HCT116 (cell line): ENCODE results near the gene MAP3K20. TPM values are rescaled to one million over a fixed set of nuclear protein-coding genes. Genes with fewer than 3 reads are reported as not detected.

ENCODE experiments used
- ATAC-seq: fragments of 200-7000 bp; cut with Tn5 transposase; 2 replicates; pipeline ENCODE4 v1.9.1; 2020; ENCODE audit warnings: mild to moderate bottlenecking, moderate library complexity
- BruUV-seq: library from RNA; stranded (reverse); fragments of 400-500 nt; replicated peaks from 2 replicates; lab custom pipeline; 2021; lab: Mats Ljungman, UMichigan
- CTCF ChIA-PET: fragments of 300-600 bp; sonication (Branson Sonifier 250); formaldehyde crosslinking; loops from one replicate; lab custom pipeline; 2021; ENCODE audit warnings: antibody characterized with exemption; lab: Charles Lee
- POLR2A ChIA-PET: fragments of 300-600, 350-600 bp; sonication (Branson Sonifier 250); formaldehyde crosslinking; loops from one replicate; lab custom pipeline; 2021; ENCODE audit warnings: antibody characterized with exemption; lab: Charles Lee
- RAD21 ChIA-PET, 2 experiments: fragments of 300-600 bp; sonication (Branson Sonifier 250); formaldehyde crosslinking; loops; one replicate each; lab custom pipeline; 2023; ENCODE audit warnings: low total read pairs in 2 of 2; ENCODE audit not compliant: uncharacterized antibody in 2 of 2, unreplicated experiment in 2 of 2, low non-redundant PET in 1 of 2; lab: Charles Lee
- DNase-seq: peaks from one replicate; pipeline ENCODE4 v3.0.0-alpha.2; 2010; ENCODE audit warnings: low read depth, low spot score
- H2AFZ ChIP-seq: fragments of 200-600 bp; shearing (Covaris generic), sonication (generic); 2 replicates; pipeline ENCODE4 v1.6.1; 2017; ENCODE audit warnings: low read depth, mixed run types, mixed read lengths, antibody characterized with exemption, low read length; ENCODE audit not compliant: poor library complexity, severe bottlenecking
- H3K27ac ChIP-seq: 2 replicates; pipeline ENCODE4 v1.5.1; 2012; ENCODE audit warnings: low read depth, low read length
- H3K27me3 ChIP-seq: fragments of 200-600 bp; sonication (generic); 2 replicates; pipeline ENCODE4 v1.6.1; 2016; ENCODE audit warnings: mixed run types, low read length, mixed read lengths; ENCODE audit not compliant: insufficient read depth
- H3K36me3 ChIP-seq, 2 experiments: fragments of 200-500 bp in 1 of 2; fragments of 200-600 bp in 1 of 2; sonication (Bioruptor generic) in 1 of 2; sonication (generic) in 1 of 2; 2 replicates each; pipeline versions ENCODE4 v1.5.1 to v1.6.1; 2014 to 2016; ENCODE audit warnings: low read length in 2 of 2, inconsistent platforms in 1 of 2, mixed read lengths in 1 of 2, mixed run types in 1 of 2; ENCODE audit not compliant: insufficient read depth in 2 of 2, control insufficient read depth in 1 of 2
- H3K4me1 ChIP-seq, 2 experiments: fragments of 200-600 bp in 1 of 2; sonication (generic) in 1 of 2; 2 replicates each; pipeline versions ENCODE4 v1.5.1 to v1.6.1; 2012 to 2017; ENCODE audit warnings: low read length in 2 of 2, inconsistent platforms in 1 of 2, mild to moderate bottlenecking in 1 of 2, mixed read lengths in 1 of 2, mixed run types in 1 of 2, moderate library complexity in 1 of 2; ENCODE audit not compliant: insufficient read depth in 2 of 2, control insufficient read depth in 1 of 2
- H3K4me2 ChIP-seq: fragments of 200-600 bp; sonication (generic); 2 replicates; pipeline ENCODE4 v1.6.1; 2017; ENCODE audit warnings: mixed run types, low read length, mixed read lengths
- H3K4me3 ChIP-seq, 2 experiments: fragments of 200-600 bp in 1 of 2; sonication (generic) in 1 of 2; replicated peaks in 1 of 2; 2 replicates each; pipeline ENCODE4 v1.5.1; 2011 to 2016; ENCODE audit warnings: low read length in 2 of 2, control low read depth in 1 of 2, low read depth in 1 of 2, mild to moderate bottlenecking in 1 of 2, mixed read lengths in 1 of 2, mixed run types in 1 of 2
- H3K79me2 ChIP-seq: fragments of 200-600 bp; sonication (generic); 2 replicates; pipeline ENCODE4 v1.6.1; 2017; ENCODE audit warnings: mild to moderate bottlenecking, mixed run types, low read length, moderate library complexity, mixed read lengths; ENCODE audit not compliant: insufficient read depth
- H3K9ac ChIP-seq: fragments of 200-600 bp; sonication (generic); 2 replicates; pipeline ENCODE4 v1.6.1; 2016; ENCODE audit warnings: low read length, mixed read lengths
- H3K9me2 ChIP-seq: fragments of 200-600 bp; sonication (generic), shearing (Covaris generic); 2 replicates; pipeline ENCODE4 v1.6.1; 2017; ENCODE audit warnings: mixed run types, mild to moderate bottlenecking, moderate library complexity; ENCODE audit not compliant: insufficient read depth
- H3K9me3 ChIP-seq, 2 experiments: fragments of 200-500 bp in 1 of 2; fragments of 200-600 bp in 1 of 2; sonication (Bioruptor generic) in 1 of 2; sonication (generic) in 1 of 2; 2 replicates each; pipeline ENCODE4 v1.6.1; 2014 to 2017; ENCODE audit warnings: low read length in 2 of 2, mixed read lengths in 2 of 2, inconsistent platforms in 1 of 2, low read depth in 1 of 2, mild to moderate bottlenecking in 1 of 2, mixed run types in 1 of 2, moderate library complexity in 1 of 2; ENCODE audit not compliant: control insufficient read depth in 1 of 2, insufficient read depth in 1 of 2
- H4K20me1 ChIP-seq: fragments of 200-600 bp; sonication (generic), shearing (Covaris generic); 2 replicates; pipeline ENCODE4 v1.6.1; 2017; ENCODE audit warnings: mixed run types, mild to moderate bottlenecking, moderate library complexity; ENCODE audit not compliant: insufficient read depth
- EGR1 ChIP-seq: IDR thresholded peaks from 2 replicates; pipeline ENCODE4 v1.6.1; 2012; ENCODE audit warnings: low read depth
- ELF1 ChIP-seq: IDR thresholded peaks from 2 replicates; pipeline ENCODE4 v1.6.1; 2012; ENCODE audit warnings: low read depth, borderline replicate concordance
- EZH2phosphoT487 ChIP-seq: fragments of 200-600 bp; IDR thresholded peaks from 2 replicates; pipeline ENCODE4 v1.6.1; 2018; ENCODE audit warnings: antibody characterized with exemption, borderline replicate concordance
- YY1 ChIP-seq: IDR thresholded peaks from 2 replicates; pipeline ENCODE4 v1.6.1; 2011; ENCODE audit warnings: low read length, low read depth, moderate library complexity, mild to moderate bottlenecking; ENCODE audit not compliant: insufficient replicate concordance; ENCODE audit errors: extremely low read depth
- ZNF274 ChIP-seq: fragments of 200-500 bp; sonication (Bioruptor generic); IDR thresholded peaks from 2 replicates; pipeline ENCODE4 v1.6.1; 2014; ENCODE audit warnings: mild to moderate bottlenecking, low read depth, low read length, inconsistent platforms
- intact Hi-C: fragments of 100-400 bp; cut with micrococcal nuclease; formaldehyde crosslinking; loops from 2 replicates; pipeline ENCODE4 v1.10.0; 2022
- total RNA-seq: library from RNA; stranded (reverse); gene quantifications from one replicate; pipeline ENCODE4 v1.2.1, GENCODE V29; 2021; ENCODE audit not compliant: unreplicated experiment
- TF ChIP-seq, protein P1 (sequence below): IDR thresholded peaks from 2 replicates; pipeline ENCODE4 v1.6.1; 2012
- TF ChIP-seq, protein P2 (sequence below): IDR thresholded peaks from 2 replicates; pipeline ENCODE4 v1.6.1; 2012; ENCODE audit warnings: low read depth

The MAP3K20 gene
- total RNA-seq, 1 experiment from 2014 or later = 40.0 TPM

DNA sequence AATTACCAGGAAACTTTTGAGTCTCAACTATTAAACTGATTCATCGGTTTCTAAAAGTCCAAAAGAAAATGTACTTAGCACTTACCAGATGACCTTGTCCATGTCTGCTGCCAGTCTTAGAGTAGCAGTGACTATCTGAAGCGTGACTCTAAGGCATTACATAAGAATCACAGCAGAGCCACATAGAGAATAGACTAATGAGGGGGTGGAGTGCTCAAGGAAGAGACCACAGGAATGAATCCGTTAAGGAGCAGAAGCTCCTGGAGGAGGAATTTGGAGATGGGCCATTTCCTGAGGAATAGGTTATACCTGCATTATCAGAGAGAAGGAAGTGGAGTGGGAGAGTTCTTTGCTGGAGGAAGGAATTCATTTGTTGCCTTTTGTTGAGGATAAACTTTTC lies 116.0 kb downstream of the MAP3K20 start:
- H3K79me2 ChIP-seq = no peaks in the 10 kb centered on the region
- BruUV-seq = no TSS peak
- TF ChIP-seq ZNF274 (no peak), EGR1 (peak; percentile 50; the same call in 1 of the 2 replicates), YY1 (no peak), ELF1 (no peak), EZH2phosphoT487 (no peak)
- TF ChIP-seq, protein P1, sequence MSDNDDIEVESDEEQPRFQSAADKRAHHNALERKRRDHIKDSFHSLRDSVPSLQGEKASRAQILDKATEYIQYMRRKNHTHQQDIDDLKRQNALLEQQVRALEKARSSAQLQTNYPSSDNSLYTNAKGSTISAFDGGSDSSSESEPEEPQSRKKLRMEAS = no peak
- TF ChIP-seq, protein P2, sequence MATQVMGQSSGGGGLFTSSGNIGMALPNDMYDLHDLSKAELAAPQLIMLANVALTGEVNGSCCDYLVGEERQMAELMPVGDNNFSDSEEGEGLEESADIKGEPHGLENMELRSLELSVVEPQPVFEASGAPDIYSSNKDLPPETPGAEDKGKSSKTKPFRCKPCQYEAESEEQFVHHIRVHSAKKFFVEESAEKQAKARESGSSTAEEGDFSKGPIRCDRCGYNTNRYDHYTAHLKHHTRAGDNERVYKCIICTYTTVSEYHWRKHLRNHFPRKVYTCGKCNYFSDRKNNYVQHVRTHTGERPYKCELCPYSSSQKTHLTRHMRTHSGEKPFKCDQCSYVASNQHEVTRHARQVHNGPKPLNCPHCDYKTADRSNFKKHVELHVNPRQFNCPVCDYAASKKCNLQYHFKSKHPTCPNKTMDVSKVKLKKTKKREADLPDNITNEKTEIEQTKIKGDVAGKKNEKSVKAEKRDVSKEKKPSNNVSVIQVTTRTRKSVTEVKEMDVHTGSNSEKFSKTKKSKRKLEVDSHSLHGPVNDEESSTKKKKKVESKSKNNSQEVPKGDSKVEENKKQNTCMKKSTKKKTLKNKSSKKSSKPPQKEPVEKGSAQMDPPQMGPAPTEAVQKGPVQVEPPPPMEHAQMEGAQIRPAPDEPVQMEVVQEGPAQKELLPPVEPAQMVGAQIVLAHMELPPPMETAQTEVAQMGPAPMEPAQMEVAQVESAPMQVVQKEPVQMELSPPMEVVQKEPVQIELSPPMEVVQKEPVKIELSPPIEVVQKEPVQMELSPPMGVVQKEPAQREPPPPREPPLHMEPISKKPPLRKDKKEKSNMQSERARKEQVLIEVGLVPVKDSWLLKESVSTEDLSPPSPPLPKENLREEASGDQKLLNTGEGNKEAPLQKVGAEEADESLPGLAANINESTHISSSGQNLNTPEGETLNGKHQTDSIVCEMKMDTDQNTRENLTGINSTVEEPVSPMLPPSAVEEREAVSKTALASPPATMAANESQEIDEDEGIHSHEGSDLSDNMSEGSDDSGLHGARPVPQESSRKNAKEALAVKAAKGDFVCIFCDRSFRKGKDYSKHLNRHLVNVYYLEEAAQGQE = no peak
- 0 out of 4 replicates have a peak, but pooled peaks cover 0 to 3% of the 10 kb centered on the region in 2 experiments for H3K36me3 ChIP-seq
- ChIA-PET CTCF (no interaction called here), POLR2A (no interaction called here), RAD21 (no interaction called here)
- no peak overlapping the region for H2AFZ ChIP-seq
- no peak overlapping the region for H3K9ac ChIP-seq
- DNase-seq (no peak), ATAC-seq (peak; percentile 42)
- H3K4me2 ChIP-seq = peak overlapping the region; percentile 5; the same call in 1 of the 2 replicates
- no peaks in the 10 kb centered on the region for H4K20me1 ChIP-seq
- H3K4me1 ChIP-seq = peaks cover 10 to 12% of the 10 kb centered on the region in 2 experiments; a peak in 3 of 4 replicates
- H3K9me3 ChIP-seq = no peaks in the 10 kb centered on the region
- H3K27me3 ChIP-seq = no peaks in the 10 kb centered on the region
- no peaks in the 10 kb centered on the region for H3K9me2 ChIP-seq
- no peak overlapping the region for H3K27ac ChIP-seq
- no peak overlapping the region for H3K4me3 ChIP-seq
- intact Hi-C loops = no loop called here
